ENCODE results near the gene CIZ1. TPM values are rescaled to one million over a fixed set of nuclear protein-coding genes. Genes with fewer than 3 reads are reported as not detected.

The CIZ1 gene
- total and polyA plus RNA-seq, 2 of the 13 experiments (the other 11 are each of a cell fraction or from before 2014, with no cell fraction given): 30.6 to 50.3 TPM

Other genes starting within 250 kb of the CIZ1 start
- 16.1 and 16.6 TPM in 2 replicates for gene EEIG1, start 210.6 kb downstream of the CIZ1 start, total RNA-seq (2016; rRNA removed; fragmentation: Illumina TruSeq; extraction: Trizol)
- gene EEIG1, start 210.6 kb downstream of the CIZ1 start, polyA plus RNA-seq (2011; rRNA removed): 25.2 and 30.1 TPM in 2 replicates
- 6.0 and 6.6 TPM in 2 replicates for gene NAIF1, start 124.3 kb downstream of the CIZ1 start, total RNA-seq (2016; rRNA removed; fragmentation: Illumina TruSeq; extraction: Trizol)
- 6.9 TPM in 2 replicates for gene NAIF1, start 124.3 kb downstream of the CIZ1 start, polyA plus RNA-seq (2011; rRNA removed)
- gene SLC25A25, start 123.3 kb downstream of the CIZ1 start, total RNA-seq (2016; rRNA removed; fragmentation: Illumina TruSeq; extraction: Trizol): 18.5 and 24.8 TPM in 2 replicates
- gene SLC25A25, start 123.3 kb downstream of the CIZ1 start, polyA plus RNA-seq (2011; rRNA removed): 10.5 and 16.7 TPM in 2 replicates
- gene PTGES2, start 63.8 kb downstream of the CIZ1 start, total RNA-seq (2016; rRNA removed; fragmentation: Illumina TruSeq; extraction: Trizol): 68.5 and 79.8 TPM in 2 replicates
- 63.7 and 67.2 TPM in 2 replicates for gene PTGES2, start 63.8 kb downstream of the CIZ1 start, polyA plus RNA-seq (2011; rRNA removed)
- 0.34 and 0.38 TPM in 2 replicates for gene LCN2, start 42.1 kb downstream of the CIZ1 start, total RNA-seq (2016; rRNA removed; fragmentation: Illumina TruSeq; extraction: Trizol)
- gene LCN2, start 42.1 kb downstream of the CIZ1 start, polyA plus RNA-seq (2011; rRNA removed): 1.4 and 2.3 TPM in 2 replicates
- gene BBLN, start 31.3 kb downstream of the CIZ1 start, total RNA-seq (2016; rRNA removed; fragmentation: Illumina TruSeq; extraction: Trizol): 22.2 and 33.1 TPM in 2 replicates
- gene BBLN, start 31.3 kb downstream of the CIZ1 start, polyA plus RNA-seq (2011; rRNA removed): 27.6 and 29.5 TPM in 2 replicates
- gene DNM1, start 11.8 kb upstream of the CIZ1 start, total RNA-seq (2016; rRNA removed; fragmentation: Illumina TruSeq; extraction: Trizol): 0.13 and 0.15 TPM in 2 replicates
- gene DNM1, start 11.8 kb upstream of the CIZ1 start, polyA plus RNA-seq (2011; rRNA removed): 0.58 and 0.91 TPM in 2 replicates
- 35.4 and 45.8 TPM in 2 replicates for gene GOLGA2, start 84.4 kb upstream of the CIZ1 start, total RNA-seq (2016; rRNA removed; fragmentation: Illumina TruSeq; extraction: Trizol)
- gene GOLGA2, start 84.4 kb upstream of the CIZ1 start, polyA plus RNA-seq (2011; rRNA removed): 43.0 and 45.3 TPM in 2 replicates
- gene SWI5, start 84.7 kb upstream of the CIZ1 start, total RNA-seq (2016; rRNA removed; fragmentation: Illumina TruSeq; extraction: Trizol): 39.2 and 46.5 TPM in 2 replicates
- gene SWI5, start 84.7 kb upstream of the CIZ1 start, polyA plus RNA-seq (2011; rRNA removed): 41.0 and 48.7 TPM in 2 replicates
- 41.2 and 57.8 TPM in 2 replicates for gene TRUB2, start 130.9 kb upstream of the CIZ1 start, total RNA-seq (2016; rRNA removed; fragmentation: Illumina TruSeq; extraction: Trizol)
- 22.3 and 26.5 TPM in 2 replicates for gene TRUB2, start 130.9 kb upstream of the CIZ1 start, polyA plus RNA-seq (2011; rRNA removed)
- gene COQ4, start 131.3 kb upstream of the CIZ1 start, total RNA-seq (2016; rRNA removed; fragmentation: Illumina TruSeq; extraction: Trizol): 16.2 and 26.1 TPM in 2 replicates
- 36.0 and 37.5 TPM in 2 replicates for gene COQ4, start 131.3 kb upstream of the CIZ1 start, polyA plus RNA-seq (2011; rRNA removed)
- 9.3 and 18.8 TPM in 2 replicates for gene SLC27A4, start 149.0 kb upstream of the CIZ1 start, total RNA-seq (2016; rRNA removed; fragmentation: Illumina TruSeq; extraction: Trizol)
- 10.6 and 16.9 TPM in 2 replicates for gene SLC27A4, start 149.0 kb upstream of the CIZ1 start, polyA plus RNA-seq (2011; rRNA removed)
- gene URM1, start 179.8 kb upstream of the CIZ1 start, total RNA-seq (2016; rRNA removed; fragmentation: Illumina TruSeq; extraction: Trizol): 37.1 and 42.1 TPM in 2 replicates
- gene URM1, start 179.8 kb upstream of the CIZ1 start, polyA plus RNA-seq (2011; rRNA removed): 41.3 and 51.5 TPM in 2 replicates
- 4.2 and 9.0 TPM in 2 replicates for gene CERCAM, start 229.3 kb upstream of the CIZ1 start, total RNA-seq (2016; rRNA removed; fragmentation: Illumina TruSeq; extraction: Trizol)
- 17.1 and 19.6 TPM in 2 replicates for gene CERCAM, start 229.3 kb upstream of the CIZ1 start, polyA plus RNA-seq (2011; rRNA removed)

All from HepG2 (cell line).